Pancreas (tissue), 10 donors: ENCODE results near the gene EPHB2. TPM values are rescaled to one million over a fixed set of nuclear protein-coding genes. Genes with fewer than 3 reads are reported as not detected.
A peak's percentile ranks its signal among the peaks of the same experiment; 100 is the strongest.

ENCODE experiments used
- ATAC-seq, 4 donors: fragments of 200-7000 bp; cut with Tn5 transposase; one replicate each; pipeline versions ENCODE4 v1.8.0 to v1.9.1; 2020; ENCODE audit warnings: mild to moderate bottlenecking in 4 of 4, moderate library complexity in 4 of 4
- DNase-seq, 6 donors: peaks; one replicate each; pipeline ENCODE4 v3.0.0-alpha.2; 2020
- FAIRE-seq: peaks from 2 replicates; lab custom pipeline; 2012; peaks lifted over from hg19 to GRCh38; lab: Jason Lieb, UNC
- H3K27ac ChIP-seq, 4 donors: fragments of 200-600 bp; sonication (generic); 1 replicate in 3 of 4; 2 replicates in 1 of 4; pipeline versions ENCODE4 v1.5.0 to v1.8.0; 2020
- H3K27me3 ChIP-seq, 4 donors: fragments of 200-600 bp; one replicate each; pipeline ENCODE4 v1.8.0; 2021
- H3K36me3 ChIP-seq, 3 donors: fragments of 200-600 bp; sonication (generic) in 1 of 3; one replicate each; pipeline versions ENCODE4 v1.5.0 to v1.8.0; 2020 to 2021
- H3K4me1 ChIP-seq, 3 donors: fragments of 200-600 bp; one replicate each; pipeline ENCODE4 v1.8.0; 2021
- H3K4me3 ChIP-seq, 4 donors: fragments of 200-600 bp; sonication (generic) in 2 of 4; one replicate each; pipeline versions ENCODE4 v1.5.0 to v1.8.0; 2020 to 2021
- H3K9me3 ChIP-seq, 4 donors: fragments of 200-600 bp; one replicate each; pipeline ENCODE4 v1.8.0; 2021
- WGBS, 2 donors: extraction: QIAGEN DNeasy Blood & Tissue Kit; methylation state at CpG; one replicate each; pipeline ENCODE4 v1.1.7; 2013; 5-methylcytosine and 5-hydroxymethylcytosine counted together
- intact Hi-C, 3 donors: fragments of 100-400 bp; cut with DNase I; formaldehyde crosslinking; loops; one replicate each; pipeline versions ENCODE4 v1.11.1 to v1.14.2; 2022
- polyA plus RNA-seq, 2 donors: library from polyadenylated mRNA; stranded (reverse); fragments of 200-250 nt; gene quantifications; one replicate each; pipeline ENCODE4 v1.2.3, GENCODE V29; 2013
- total RNA-seq, 6 donors: library from RNA; stranded (reverse); fragmentation: NEBNext Ultra II Directional in 4 of 6; extraction: Animal tissue kit (Norgen Biotek cat#: 25700) in 4 of 6; gene quantifications; one replicate each; pipeline versions ENCODE4 v1.2.1 to v1.2.4, GENCODE V29; 2021 to 2023
- TF ChIP-seq, protein P1 (sequence below), 4 donors: fragments of 200-600 bp; sonication (generic) in 3 of 4; IDR thresholded peaks; one replicate each; pipeline versions ENCODE4 v1.5.0 to v1.8.0; 2021; ENCODE audit warnings: antibody characterized with exemption in 4 of 4
- donor health status: healthy with polysubstance abuse.
- donor health status: DM: no; HTN: no; CAD: no; lungs with moderate emphysema.
- donor health status: DM: no; HTN: no; CAD: no.
- donor health status: control.
- donor health status: control.
- donor health status: Bipolar disorder and iron deficiency.
- donor health status: DM: yes; HTN: yes; CAD: no.
- donor health status: DM: no; HTN: no; CAD: no.
- donor health status: DM: no; HTN: no; CAD: no.
- donor health status: DM: yes; HTN: yes; CAD: no.

EPHB2 gene
- total and polyA plus RNA-seq, 8 donors = 1.3 to 10.0 (median 4.4) TPM

DNA sequence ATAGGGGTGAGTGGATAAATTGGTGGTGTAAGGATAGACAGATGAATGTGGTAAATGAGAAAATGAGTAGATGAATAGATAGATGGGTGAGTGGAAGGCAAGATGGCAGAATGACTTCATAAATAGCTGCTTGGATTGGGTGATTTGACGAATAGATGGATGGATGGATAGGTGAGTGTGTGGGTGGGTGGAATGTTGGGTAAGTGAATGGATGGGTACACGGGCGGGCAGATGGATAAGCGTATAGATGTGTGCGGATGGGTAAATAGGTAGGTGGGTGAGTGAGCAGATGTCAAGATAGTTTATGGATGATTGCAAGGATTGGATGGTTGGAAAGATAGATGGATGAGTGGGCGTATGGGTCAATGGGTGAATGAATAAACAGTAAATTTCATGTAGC lies 59.3 kb downstream of the EPHB2 start:
- ATAC-seq = no peak
- no peak for FAIRE-seq
- H3K36me3 ChIP-seq = no peaks in the 10 kb centered on the region
- 92 to 94% methylated on average over 6 of the region's 6 CpGs for WGBS, 2 donors
- no peaks in the 10 kb centered on the region for H3K27me3 ChIP-seq
- H3K4me3 ChIP-seq = no peak overlapping the region
- H3K4me1 ChIP-seq = no peaks in the 10 kb centered on the region
- TF ChIP-seq, protein P1, sequence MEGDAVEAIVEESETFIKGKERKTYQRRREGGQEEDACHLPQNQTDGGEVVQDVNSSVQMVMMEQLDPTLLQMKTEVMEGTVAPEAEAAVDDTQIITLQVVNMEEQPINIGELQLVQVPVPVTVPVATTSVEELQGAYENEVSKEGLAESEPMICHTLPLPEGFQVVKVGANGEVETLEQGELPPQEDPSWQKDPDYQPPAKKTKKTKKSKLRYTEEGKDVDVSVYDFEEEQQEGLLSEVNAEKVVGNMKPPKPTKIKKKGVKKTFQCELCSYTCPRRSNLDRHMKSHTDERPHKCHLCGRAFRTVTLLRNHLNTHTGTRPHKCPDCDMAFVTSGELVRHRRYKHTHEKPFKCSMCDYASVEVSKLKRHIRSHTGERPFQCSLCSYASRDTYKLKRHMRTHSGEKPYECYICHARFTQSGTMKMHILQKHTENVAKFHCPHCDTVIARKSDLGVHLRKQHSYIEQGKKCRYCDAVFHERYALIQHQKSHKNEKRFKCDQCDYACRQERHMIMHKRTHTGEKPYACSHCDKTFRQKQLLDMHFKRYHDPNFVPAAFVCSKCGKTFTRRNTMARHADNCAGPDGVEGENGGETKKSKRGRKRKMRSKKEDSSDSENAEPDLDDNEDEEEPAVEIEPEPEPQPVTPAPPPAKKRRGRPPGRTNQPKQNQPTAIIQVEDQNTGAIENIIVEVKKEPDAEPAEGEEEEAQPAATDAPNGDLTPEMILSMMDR (IDR thresholded peaks at IDR 0.05) = no peak
- no peak for DNase-seq
- H3K27ac ChIP-seq = no peak overlapping the region
- no peaks in the 10 kb centered on the region for H3K9me3 ChIP-seq
- intact Hi-C loops = no loop called here

DNA sequence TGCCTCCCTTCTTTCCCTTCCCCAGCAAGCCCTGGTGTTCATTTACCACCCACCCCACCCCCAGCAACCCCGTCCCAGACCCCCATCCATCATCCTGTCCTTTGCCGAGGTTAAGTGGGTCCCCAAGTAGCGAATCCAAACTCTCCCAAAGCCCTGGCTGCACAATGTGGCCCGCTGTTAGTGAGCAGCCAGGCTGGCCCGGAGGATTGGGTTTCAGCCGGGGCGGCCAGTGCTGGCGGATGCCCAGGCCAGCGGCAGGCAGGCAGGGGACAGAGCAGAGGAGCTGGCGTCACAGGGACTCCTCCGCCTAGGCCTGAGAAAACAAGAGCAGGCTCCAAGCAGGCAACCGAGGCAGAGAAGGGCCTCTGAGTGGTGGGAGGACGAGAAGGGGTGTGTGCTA lies 61.4 kb downstream of the EPHB2 start:
- DNase-seq (no peak), FAIRE-seq (no peak), ATAC-seq (peak in 2 of 4 donors; percentile 21 to 42)
- H3K4me3 ChIP-seq = no peak overlapping the region
- no peaks in the 10 kb centered on the region for H3K9me3 ChIP-seq
- WGBS, 2 donors = 70 to 71% methylated on average over 13 of the region's 13 CpGs
- H3K4me1 ChIP-seq = no peaks in the 10 kb centered on the region
- intact Hi-C loops = no loop called here
- no peaks in the 10 kb centered on the region for H3K27me3 ChIP-seq
- TF ChIP-seq, protein P1 (IDR thresholded peaks at IDR 0.05) = no peak
- no peaks in the 10 kb centered on the region for H3K36me3 ChIP-seq
- no peak overlapping the region for H3K27ac ChIP-seq

DNA sequence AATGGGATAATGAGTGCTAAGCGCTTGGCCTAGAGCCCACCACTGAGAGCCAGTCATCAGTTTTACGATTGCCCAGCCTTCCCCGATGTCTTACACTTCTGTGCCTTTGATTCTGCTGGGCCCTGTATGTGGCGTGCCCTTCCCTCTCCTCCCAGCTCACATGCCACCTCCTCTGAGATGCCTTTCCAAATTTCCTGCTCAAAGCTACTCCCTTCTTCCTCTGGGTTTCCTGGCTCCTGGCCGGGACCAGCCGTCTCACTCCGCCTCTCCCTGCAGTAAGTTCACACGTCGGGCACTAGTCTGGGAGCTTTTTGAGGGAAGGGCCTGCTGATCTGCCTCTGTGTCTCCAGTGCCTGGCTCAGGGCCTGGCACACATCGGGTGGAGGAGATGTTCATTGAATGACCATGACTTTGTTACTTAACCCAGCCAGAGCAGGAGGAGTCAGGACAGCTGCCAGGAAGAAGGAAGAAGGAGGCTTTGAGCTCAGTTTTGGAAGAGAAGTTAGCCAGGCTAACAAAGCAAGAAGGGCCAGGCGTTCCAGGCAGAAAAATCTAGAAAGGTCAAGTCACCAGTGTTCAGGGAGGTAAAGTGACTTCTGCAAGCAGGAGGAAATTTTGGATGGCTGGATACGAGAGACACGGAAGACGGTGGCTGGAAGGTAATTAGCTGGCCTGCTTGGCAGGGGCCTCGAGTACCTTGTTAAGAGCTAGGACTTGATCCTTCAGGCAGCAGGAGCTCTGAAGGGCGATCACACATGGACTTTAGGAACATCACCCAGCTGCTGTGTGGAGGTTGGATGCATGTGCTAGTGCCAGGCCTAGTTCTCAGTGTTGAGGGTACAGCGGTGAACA lies 63.6 kb downstream of the EPHB2 start:
- H3K4me3 ChIP-seq = no peak overlapping the region
- TF ChIP-seq, protein P1 (IDR thresholded peaks at IDR 0.05) = no peak
- intact Hi-C loops = no loop called here
- H3K4me1 ChIP-seq = no peaks in the 10 kb centered on the region
- no peaks in the 10 kb centered on the region for H3K27me3 ChIP-seq
- H3K27ac ChIP-seq = no peak overlapping the region
- no peaks in the 10 kb centered on the region for H3K36me3 ChIP-seq
- DNase-seq (no peak), FAIRE-seq (no peak), ATAC-seq (peak in 2 of 4 donors; percentile 36 to 66)
- 71 to 74% methylated on average over 17 of the region's 17 CpGs for WGBS, 2 donors
- H3K9me3 ChIP-seq = no peaks in the 10 kb centered on the region

DNA sequence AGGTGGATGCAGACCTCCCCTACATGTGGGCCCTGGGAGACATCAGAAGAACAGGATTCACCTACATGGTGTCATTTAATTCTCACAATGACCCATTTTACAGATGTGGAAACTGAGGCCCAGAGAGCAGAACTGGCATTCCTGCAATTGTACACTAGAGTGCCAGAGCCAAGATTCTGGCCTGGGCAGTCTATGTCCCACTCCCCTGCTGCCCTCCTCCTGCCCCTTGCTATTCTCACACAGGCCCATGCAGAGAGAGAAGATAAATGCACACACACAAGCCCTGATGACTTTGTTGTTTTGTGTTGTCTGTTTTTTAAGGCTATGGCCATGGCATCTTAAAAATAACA lies 64.2 kb downstream of the EPHB2 start:
- H3K4me1 ChIP-seq = no peaks in the 10 kb centered on the region
- no peaks in the 10 kb centered on the region for H3K27me3 ChIP-seq
- no peak for FAIRE-seq
- TF ChIP-seq, protein P1 (IDR thresholded peaks at IDR 0.05) = no peak
- no peaks in the 10 kb centered on the region for H3K36me3 ChIP-seq
- no peak overlapping the region for H3K27ac ChIP-seq
- ATAC-seq = no peak
- DNase-seq = no peak
- intact Hi-C loops = no loop called here
- H3K9me3 ChIP-seq = no peaks in the 10 kb centered on the region
- no peak overlapping the region for H3K4me3 ChIP-seq

DNA sequence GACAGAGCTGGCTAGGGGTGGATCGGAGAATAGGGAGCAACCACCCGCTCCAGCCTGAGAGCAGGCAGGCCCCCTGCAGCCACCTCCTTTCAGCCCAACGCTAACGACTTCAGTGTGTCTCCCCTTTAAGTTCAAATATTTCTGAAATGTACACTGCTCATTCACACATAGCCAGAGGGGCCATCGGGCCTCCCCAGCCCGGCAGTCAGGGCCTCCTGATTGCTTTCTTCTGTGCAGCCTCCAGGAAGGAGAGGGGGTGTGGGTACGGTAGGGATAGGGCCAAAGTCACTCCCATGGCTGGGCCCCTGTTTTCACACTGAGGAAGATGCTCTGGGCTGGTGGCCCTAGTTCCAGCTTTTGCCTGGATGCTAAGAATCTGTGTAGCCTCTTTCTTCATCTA lies 64.8 kb downstream of the EPHB2 start:
- no peak for ATAC-seq
- no peak overlapping the region for H3K4me3 ChIP-seq
- no peaks in the 10 kb centered on the region for H3K36me3 ChIP-seq
- H3K27ac ChIP-seq = no peak overlapping the region
- intact Hi-C loops = no loop called here
- FAIRE-seq = no peak
- H3K27me3 ChIP-seq = no peaks in the 10 kb centered on the region
- H3K4me1 ChIP-seq = no peaks in the 10 kb centered on the region
- TF ChIP-seq, protein P1 (IDR thresholded peaks at IDR 0.05) = no peak
- WGBS, 2 donors = 76 to 77% methylated on average over 7 of the region's 7 CpGs
- H3K9me3 ChIP-seq = no peaks in the 10 kb centered on the region
- DNase-seq = no peak
